ENCODE measurements around the gene TBRG1. TPM values are rescaled to one million over a fixed set of nuclear protein-coding genes. Genes with fewer than 3 reads are reported as not detected.

TBRG1 gene
- total and polyA plus RNA-seq, 5 donors: 17.9 to 28.6 (median 25.3) TPM

- ATAC-seq (peak; percentile 55 to 75), DNase-seq (peak in 1 of 3 donors; percentile 29)
- Histone ChIP-seq H3K9me3 (ENCODE audit: control insufficient read depth, low read length) (no peaks in the 10 kb centered on the region), H3K27me3 (ENCODE audit: control insufficient read depth, insufficient read depth) (no peaks in the 10 kb centered on the region), H3K4me1 (ENCODE audit: control insufficient read depth, insufficient read depth, low read length) (peaks cover 4% of the 10 kb centered on the region), H3K27ac (ENCODE audit: low read length) (peak overlapping the region; percentile 66), H3K4me3 (ENCODE audit: low read length) (no peak overlapping the region)
- whole genome bisulfite sequencing: 17% methylated on average over 2 of the region's 2 CpGs
- intact Hi-C loops (cut with DNase I): no loop called here
Observed at GRCh38 chr11:124676386-124676785, 53.7 kb downstream of the TBRG1 start.

GRCh38 chr11:124678416-124678815 is 55.8 kb downstream of the TBRG1 start:
- no peak for DNase-seq
- no peak for ATAC-seq
- intact Hi-C loops (cut with DNase I): no loop called here
- H3K4me3 ChIP-seq (ENCODE audit: low read length): no peak overlapping the region
- no peak overlapping the region for H3K27ac ChIP-seq (ENCODE audit: low read length)
- 84% methylated on average over 5 of the region's 5 CpGs for WGBS
- H3K4me1 ChIP-seq (ENCODE audit: control insufficient read depth, insufficient read depth, low read length): peaks cover 4% of the 10 kb centered on the region
- H3K9me3 ChIP-seq (ENCODE audit: control insufficient read depth, low read length): no peaks in the 10 kb centered on the region
- no peaks in the 10 kb centered on the region for H3K27me3 ChIP-seq (ENCODE audit: control insufficient read depth, insufficient read depth)

- Histone ChIP-seq H3K27ac (ENCODE audit: low read length) (no peak overlapping the region), H3K4me3 (ENCODE audit: low read length) (no peak overlapping the region), H3K9me3 (ENCODE audit: control insufficient read depth, low read length) (no peaks in the 10 kb centered on the region), H3K27me3 (ENCODE audit: control insufficient read depth, insufficient read depth) (no peaks in the 10 kb centered on the region), H3K4me1 (ENCODE audit: control insufficient read depth, insufficient read depth, low read length) (no peaks in the 10 kb centered on the region)
- WGBS: 95% methylated on average over 2 of the region's 2 CpGs
- DNase-seq: no peak
- no peak for ATAC-seq
- intact Hi-C loops (cut with DNase I): no loop called here
Observed at GRCh38 chr11:124681421-124681820, 58.8 kb downstream of the TBRG1 start.

- DNase-seq (no peak), ATAC-seq (no peak)
- no peak overlapping the region for H3K4me3 ChIP-seq (ENCODE audit: low read length)
- no peak overlapping the region for H3K27ac ChIP-seq (ENCODE audit: low read length)
- no peaks in the 10 kb centered on the region for H3K4me1 ChIP-seq (ENCODE audit: control insufficient read depth, insufficient read depth, low read length)
- intact Hi-C loops (cut with DNase I): no loop called here
- H3K9me3 ChIP-seq (ENCODE audit: control insufficient read depth, low read length): no peaks in the 10 kb centered on the region
- no peaks in the 10 kb centered on the region for H3K27me3 ChIP-seq (ENCODE audit: control insufficient read depth, insufficient read depth)
- WGBS: 96% methylated on average over 1 of the region's 1 CpG
Observed at GRCh38 chr11:124682443-124682842, 59.8 kb downstream of the TBRG1 start.

Other genes with a start within 250 kb of the TBRG1 start
- not detected for gene OR8B2, start 238.4 kb upstream of the TBRG1 start, total RNA-seq
- gene OR8B2, start 238.4 kb upstream of the TBRG1 start, polyA plus RNA-seq: not detected
- not detected for gene OR8B3, start 223.8 kb upstream of the TBRG1 start, total RNA-seq
- gene OR8B3, start 223.8 kb upstream of the TBRG1 start, polyA plus RNA-seq: not detected
- gene OR8B4, start 198.0 kb upstream of the TBRG1 start, total RNA-seq: not detected
- not detected for gene OR8B4, start 198.0 kb upstream of the TBRG1 start, polyA plus RNA-seq
- under 1 TPM in 2 of 4 donors, not detected in 2; 0.06 to 0.20 TPM for gene OR8B8, start 177.2 kb upstream of the TBRG1 start, total RNA-seq
- gene OR8B8, start 177.2 kb upstream of the TBRG1 start, polyA plus RNA-seq: not detected
- not detected for gene OR8B12, start 79.2 kb upstream of the TBRG1 start, total RNA-seq
- not detected for gene OR8B12, start 79.2 kb upstream of the TBRG1 start, polyA plus RNA-seq
- gene OR8A1, start 52.9 kb upstream of the TBRG1 start, total RNA-seq: not detected
- gene OR8A1, start 52.9 kb upstream of the TBRG1 start, polyA plus RNA-seq: not detected
- gene PANX3, start 11.4 kb upstream of the TBRG1 start, total RNA-seq: not detected
- gene PANX3, start 11.4 kb upstream of the TBRG1 start, polyA plus RNA-seq: not detected
- 10 to 100 TPM; 43.4 to 72.6 (median 53.9) TPM for gene SIAE, start 50.9 kb downstream of the TBRG1 start, total RNA-seq
- 44.6 TPM for gene SIAE, start 50.9 kb downstream of the TBRG1 start, polyA plus RNA-seq
- 1 to 10 TPM; 2.3 to 4.0 (median 3.0) TPM for gene SPA17, start 51.0 kb downstream of the TBRG1 start, total RNA-seq
- 7.9 TPM for gene SPA17, start 51.0 kb downstream of the TBRG1 start, polyA plus RNA-seq
- 10 to 100 TPM in 2 of 4 donors, 1 to 10 TPM in 2; 5.3 to 11.1 (median 9.0) TPM for gene NRGN, start 117.1 kb downstream of the TBRG1 start, total RNA-seq
- gene NRGN, start 117.1 kb downstream of the TBRG1 start, polyA plus RNA-seq: 16.0 TPM
- gene VSIG2, start 129.4 kb downstream of the TBRG1 start, total RNA-seq: 1 to 10 TPM in 3 of 4 donors, under 1 TPM in 1; 0.97 to 1.4 (median 1.0) TPM
- gene VSIG2, start 129.4 kb downstream of the TBRG1 start, polyA plus RNA-seq: 0.43 TPM
- 10 to 100 TPM; 31.2 to 49.8 (median 41.9) TPM for gene ESAM, start 139.4 kb downstream of the TBRG1 start, total RNA-seq
- 51.8 TPM for gene ESAM, start 139.4 kb downstream of the TBRG1 start, polyA plus RNA-seq
- gene MSANTD2, start 177.5 kb downstream of the TBRG1 start, total RNA-seq: 1 to 10 TPM; 3.5 to 6.7 (median 5.3) TPM
- 3.8 TPM for gene MSANTD2, start 177.5 kb downstream of the TBRG1 start, polyA plus RNA-seq
- 10 to 100 TPM in 2 of 4 donors, 1 to 10 TPM in 2; 9.8 to 11.0 (median 10.2) TPM for gene ROBO3, start 242.6 kb downstream of the TBRG1 start, total RNA-seq
- gene ROBO3, start 242.6 kb downstream of the TBRG1 start, polyA plus RNA-seq: 15.4 TPM